Upper lobe of left lung (tissue), 6 donors: ENCODE data around the gene ENKUR. TPM values are rescaled to one million over a fixed set of nuclear protein-coding genes. Genes with fewer than 3 reads are reported as not detected.

Experiments
- ATAC-seq, 2 donors: fragments of 200-7000 bp; cut with Tn5 transposase; one replicate each; pipeline ENCODE4 v1.9.1; 2022; ENCODE audit warnings: mild to moderate bottlenecking in 2 of 2, moderate library complexity in 2 of 2; ENCODE audit not compliant: low FRiP score in 2 of 2
- DNase-seq, 2 donors: peaks; one replicate each; pipeline ENCODE4 v3.0.0-alpha.2; 2019 to 2020
- H3K27ac ChIP-seq, 4 donors: fragments of 200-600 bp; sonication (generic); one replicate each; pipeline ENCODE4 v1.5.1; 2016 to 2019
- H3K27me3 ChIP-seq, 4 donors: fragments of 200-600 bp; sonication (generic); one replicate each; pipeline ENCODE4 v1.5.1; 2017 to 2019
- H3K36me3 ChIP-seq, 4 donors: fragments of 200-600 bp; sonication (generic); one replicate each; pipeline ENCODE4 v1.5.1; 2016 to 2019
- H3K4me1 ChIP-seq, 4 donors: fragments of 200-600 bp; sonication (generic); one replicate each; pipeline ENCODE4 v1.5.1; 2018 to 2019
- H3K4me3 ChIP-seq, 4 donors: fragments of 200-600 bp; sonication (generic); one replicate each; pipeline ENCODE4 v1.5.1; 2017 to 2019; ENCODE audit warnings: mild to moderate bottlenecking in 2 of 4, moderate library complexity in 1 of 4
- H3K9me3 ChIP-seq, 4 donors: fragments of 200-600 bp; sonication (generic); one replicate each; pipeline ENCODE4 v1.5.1; 2018 to 2019
- CTCF ChIP-seq, 6 experiments: fragments of 450-650 bp in 4 of 6; fragments of 200-600 bp in 2 of 6; sonication (generic) in 2 of 6; IDR thresholded peaks; one replicate each; pipeline ENCODE4 v1.5.1; 2016 to 2019; ENCODE audit warnings: antibody characterized with exemption in 6 of 6
- EP300 ChIP-seq, 4 donors: sonication (generic); formaldehyde crosslinking; IDR thresholded peaks; one replicate each; pipeline ENCODE4 v1.5.1; 2017; ENCODE audit warnings: antibody characterized with exemption in 4 of 4, control low read depth in 2 of 4
- POLR2A ChIP-seq, 4 donors: fragments of 450-650 bp; IDR thresholded peaks; one replicate each; pipeline ENCODE4 v1.5.1; 2016 to 2017; ENCODE audit warnings: antibody characterized with exemption in 4 of 4, mild to moderate bottlenecking in 2 of 4
- POLR2AphosphoS5 ChIP-seq, 2 donors: sonication (generic); formaldehyde crosslinking; IDR thresholded peaks; one replicate each; pipeline ENCODE4 v1.5.1; 2017; ENCODE audit warnings: antibody characterized with exemption in 2 of 2
- WGBS, 2 donors: methylation state at CpG; one replicate each; pipeline ENCODE4 v1.1.5; 2017 to 2018; 5-methylcytosine and 5-hydroxymethylcytosine counted together
- total RNA-seq, 6 donors: library from RNA; depleted of rRNA in 4 of 6; stranded (reverse); fragments of >200 nt in 4 of 6; gene quantifications; one replicate each; pipeline versions ENCODE4 v1.1.0 to v1.2.1, GENCODE V29; 2016 to 2021
- donor health status: DM: no; HTN: no; CAD: no; lungs with moderate emphysema.
- donor health status: DM: no; HTN: yes; CAD: no; lungs with severe emphysema.

ENKUR gene
- total RNA-seq, 6 donors from 2014 or later = 0.31 to 18.1 (median 4.0) TPM

- ATAC-seq (no peak), DNase-seq (no peak)
- TF ChIP-seq POLR2AphosphoS5 (IDR thresholded peaks at IDR 0.05) (no peak), POLR2A (IDR thresholded peaks at IDR 0.05) (no peak), EP300 (IDR thresholded peaks at IDR 0.05) (no peak), CTCF (IDR thresholded peaks at IDR 0.05) (no peak)
- H3K9me3 ChIP-seq = no peaks in the 10 kb centered on the region
- peaks cover 0 to 8% (median 5%) of the 10 kb centered on the region in 4 donors for H3K4me1 ChIP-seq
- H3K36me3 ChIP-seq = no peaks in the 10 kb centered on the region
- 94 to 97% methylated on average over 7 of the region's 7 CpGs for WGBS, 2 donors
- H3K27me3 ChIP-seq = no peaks in the 10 kb centered on the region
- H3K27ac ChIP-seq = peak overlapping the region in 1 of 4 donors; percentile 77
- H3K4me3 ChIP-seq = no peak overlapping the region
Measured at GRCh38 chr10:25061125-25061524, 45.2 kb upstream of the ENKUR start.

- DNase-seq (peak in 1 of 2 donors; percentile 78), ATAC-seq (peak; percentile 60 to 63)
- Histone ChIP-seq H3K9me3 (no peaks in the 10 kb centered on the region), H3K27ac (no peak overlapping the region), H3K4me1 (peaks cover 0 to 8% (median 5%) of the 10 kb centered on the region in 4 donors), H3K4me3 (no peak overlapping the region), H3K36me3 (no peaks in the 10 kb centered on the region), H3K27me3 (no peaks in the 10 kb centered on the region)
- 54 to 56% methylated on average over 7 of the region's 7 CpGs for WGBS, 2 donors
- no peak for TF ChIP-seq POLR2A (IDR thresholded peaks at IDR 0.05)
- TF ChIP-seq POLR2AphosphoS5 (IDR thresholded peaks at IDR 0.05) = no peak
- TF ChIP-seq CTCF (IDR thresholded peaks at IDR 0.05) = no peak
- no peak for TF ChIP-seq EP300 (IDR thresholded peaks at IDR 0.05)
Measured at GRCh38 chr10:25059990-25060389, 44.0 kb upstream of the ENKUR start.

GRCh38 chr10:25057886-25058285, 41.9 kb upstream of the ENKUR start:
- no peaks in the 10 kb centered on the region for H3K27me3 ChIP-seq
- no peaks in the 10 kb centered on the region for H3K9me3 ChIP-seq
- WGBS, 2 donors = 48 to 65% methylated on average over 4 of the region's 4 CpGs
- DNase-seq (no peak), ATAC-seq (no peak)
- no peak overlapping the region for H3K4me3 ChIP-seq
- H3K36me3 ChIP-seq = no peaks in the 10 kb centered on the region
- peaks cover 0 to 8% (median 5%) of the 10 kb centered on the region in 4 donors for H3K4me1 ChIP-seq
- no peak overlapping the region for H3K27ac ChIP-seq
- no peak for TF ChIP-seq POLR2A (IDR thresholded peaks at IDR 0.05)
- no peak for TF ChIP-seq CTCF (IDR thresholded peaks at IDR 0.05)
- no peak for TF ChIP-seq EP300 (IDR thresholded peaks at IDR 0.05)
- no peak for TF ChIP-seq POLR2AphosphoS5 (IDR thresholded peaks at IDR 0.05)

GRCh38 chr10:25056726-25057125, 40.8 kb upstream of the ENKUR start:
- ATAC-seq (no peak), DNase-seq (no peak)
- H3K27me3 ChIP-seq = no peaks in the 10 kb centered on the region
- no peak overlapping the region for H3K4me3 ChIP-seq
- 78 to 89% methylated on average over 3 of the region's 3 CpGs for WGBS, 2 donors
- H3K4me1 ChIP-seq = peaks cover 0 to 4% (median 1%) of the 10 kb centered on the region in 4 donors
- no peaks in the 10 kb centered on the region for H3K9me3 ChIP-seq
- TF ChIP-seq CTCF (IDR thresholded peaks at IDR 0.05) = no peak
- no peak for TF ChIP-seq POLR2A (IDR thresholded peaks at IDR 0.05)
- no peak for TF ChIP-seq POLR2AphosphoS5 (IDR thresholded peaks at IDR 0.05)
- no peak for TF ChIP-seq EP300 (IDR thresholded peaks at IDR 0.05)
- no peaks in the 10 kb centered on the region for H3K36me3 ChIP-seq
- H3K27ac ChIP-seq = no peak overlapping the region

GRCh38 chr10:25052012-25052411, 36.1 kb upstream of the ENKUR start:
- no peak for TF ChIP-seq POLR2A (IDR thresholded peaks at IDR 0.05)
- no peak for TF ChIP-seq POLR2AphosphoS5 (IDR thresholded peaks at IDR 0.05)
- no peak for TF ChIP-seq EP300 (IDR thresholded peaks at IDR 0.05)
- no peak for TF ChIP-seq CTCF (IDR thresholded peaks at IDR 0.05)
- ATAC-seq (no peak), DNase-seq (no peak)
- WGBS, 2 donors = 86 to 93% methylated on average over 1 of the region's 1 CpG
- Histone ChIP-seq H3K27me3 (no peaks in the 10 kb centered on the region), H3K36me3 (no peaks in the 10 kb centered on the region), H3K4me3 (no peak overlapping the region), H3K9me3 (no peaks in the 10 kb centered on the region), H3K4me1 (peaks cover 0 to 3% (median 0%) of the 10 kb centered on the region in 4 donors), H3K27ac (no peak overlapping the region)
